ENCODE data around the gene GMCL1.
"Not testable (repeated sequence)": the region's sequence is repeated elsewhere in the genome, so short reads cannot be mapped to it uniquely, and the experiment has no call there.

Gene GMCL1

DNA sequence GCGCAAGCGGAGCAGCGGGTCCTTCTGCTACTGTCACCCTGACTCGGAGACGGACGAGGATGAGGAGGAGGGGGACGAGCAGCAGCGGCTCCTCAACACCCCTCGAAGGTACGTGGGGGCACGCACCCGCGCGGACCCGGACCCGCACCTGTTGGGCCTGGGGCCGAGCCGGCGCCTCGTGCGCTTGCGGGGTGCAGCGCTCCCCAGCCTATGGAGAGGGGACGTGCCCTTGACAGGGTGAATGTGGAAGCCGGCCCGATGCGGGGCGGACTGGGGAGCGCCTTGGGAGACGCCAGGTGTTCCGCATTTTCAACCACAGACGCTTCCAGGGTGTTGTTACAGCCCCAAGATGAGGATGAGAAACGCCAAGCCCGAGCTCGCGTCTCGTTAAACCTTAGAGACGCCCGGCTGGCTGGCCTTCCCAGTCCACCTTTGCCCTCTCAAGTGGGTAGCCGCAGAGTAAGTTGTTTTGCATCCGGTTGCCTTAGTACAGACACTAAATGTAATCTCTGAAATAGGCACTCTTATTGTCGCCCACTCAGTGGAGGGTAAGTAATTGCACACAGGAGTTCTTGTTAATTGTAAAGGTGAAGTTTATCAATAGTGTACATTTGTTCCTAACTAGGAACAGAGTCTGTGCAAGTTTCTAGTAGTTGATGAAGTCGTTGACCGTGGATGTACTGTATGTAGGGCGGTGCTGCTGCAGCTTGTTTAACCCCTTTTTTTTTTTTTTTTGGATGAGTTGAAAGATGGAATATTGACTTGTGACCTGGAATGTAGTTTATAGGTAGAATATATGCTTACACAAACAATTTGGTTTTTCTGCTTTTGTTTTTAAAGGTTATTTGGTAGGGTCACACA is 815 bp downstream of the GMCL1 start:
- H2AFZ ChIP-seq (ENCODE audit: low read length, unreplicated experiment), result peak overlapping the region; percentile 85
- H3K27ac ChIP-seq (ENCODE audit: low read depth, low read length), result no peak overlapping the region
- H3K27me3 ChIP-seq (ENCODE audit: insufficient read depth, low read length), result no peaks in the 10 kb centered on the region
- H3K79me2 ChIP-seq (ENCODE audit: control insufficient read depth, insufficient read depth, low read length, unreplicated experiment), result peaks cover 39% of the 10 kb centered on the region
- peak overlapping the region; percentile 93 for H3K4me3 ChIP-seq (ENCODE audit: low read depth, low read length)
- H3K4me1 ChIP-seq (ENCODE audit: control insufficient read depth, insufficient read depth, low read length, unreplicated experiment), result peaks cover 19% of the 10 kb centered on the region
- H3K36me3 ChIP-seq (ENCODE audit: insufficient read depth, low read length), result no peaks in the 10 kb centered on the region

- Histone ChIP-seq H3K4me1 (ENCODE audit: control insufficient read depth, insufficient read depth, low read length, unreplicated experiment) (peaks cover 19% of the 10 kb centered on the region), H3K4me3 (ENCODE audit: low read depth, low read length) (peak overlapping the region; percentile 93), H3K79me2 (ENCODE audit: control insufficient read depth, insufficient read depth, low read length, unreplicated experiment) (peaks cover 39% of the 10 kb centered on the region)
- not testable (repeated sequence) for H3K36me3 ChIP-seq (ENCODE audit: insufficient read depth, low read length); H3K27me3 ChIP-seq (ENCODE audit: insufficient read depth, low read length); H3K27ac ChIP-seq (ENCODE audit: low read depth, low read length); H2AFZ ChIP-seq (ENCODE audit: low read length, unreplicated experiment)
Measured at GRCh38 chr2:69830906-69831241, 1.4 kb downstream of the GMCL1 start.

DNA sequence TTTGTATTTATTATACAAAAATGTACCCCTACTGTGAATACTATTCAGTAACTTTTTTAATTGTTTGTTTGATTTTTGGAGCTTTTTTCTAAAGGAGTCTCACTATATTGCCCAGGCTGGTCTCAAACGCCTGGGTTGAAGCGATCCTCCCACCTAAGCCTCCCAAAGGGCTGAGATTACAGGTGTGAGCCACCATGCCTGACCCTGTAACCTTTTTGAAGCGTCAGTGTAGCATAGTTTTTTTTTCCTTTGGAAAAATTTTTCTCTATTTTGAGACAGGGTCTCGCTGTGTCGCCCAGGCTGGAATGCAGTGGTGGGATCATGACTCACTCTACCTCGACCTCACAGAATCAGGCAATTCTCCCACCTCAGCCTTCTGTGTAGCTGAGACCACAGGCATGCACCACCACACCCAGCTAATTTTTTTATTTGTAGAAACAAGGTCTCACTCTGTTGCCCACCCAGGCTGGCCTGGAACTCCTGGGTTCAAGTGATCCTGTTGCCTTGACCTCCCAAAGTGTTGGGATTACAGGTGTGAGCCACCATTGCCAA is 2.0 kb downstream of the GMCL1 start:
- Histone ChIP-seq H3K4me3 (ENCODE audit: low read depth, low read length) (no peak overlapping the region; the same call in 1 of the 2 replicates), H3K4me1 (ENCODE audit: control insufficient read depth, insufficient read depth, low read length, unreplicated experiment) (peaks cover 19% of the 10 kb centered on the region), H3K36me3 (ENCODE audit: insufficient read depth, low read length) (no peaks in the 10 kb centered on the region), H3K27ac (ENCODE audit: low read depth, low read length) (no peak overlapping the region), H3K27me3 (ENCODE audit: insufficient read depth, low read length) (no peaks in the 10 kb centered on the region), H3K79me2 (ENCODE audit: control insufficient read depth, insufficient read depth, low read length, unreplicated experiment) (peaks cover 42% of the 10 kb centered on the region), H2AFZ (ENCODE audit: low read length, unreplicated experiment) (no peak overlapping the region)

GRCh38 chr2:69833752-69834151 is 4.3 kb downstream of the GMCL1 start:
- H2AFZ ChIP-seq (ENCODE audit: low read length, unreplicated experiment), result no peak overlapping the region
- no peak overlapping the region for H3K27ac ChIP-seq (ENCODE audit: low read depth, low read length)
- H3K4me1 ChIP-seq (ENCODE audit: control insufficient read depth, insufficient read depth, low read length, unreplicated experiment), result peaks cover 13% of the 10 kb centered on the region
- no peaks in the 10 kb centered on the region for H3K27me3 ChIP-seq (ENCODE audit: insufficient read depth, low read length)
- H3K4me3 ChIP-seq (ENCODE audit: low read depth, low read length), result no peak overlapping the region
- peaks cover 42% of the 10 kb centered on the region for H3K79me2 ChIP-seq (ENCODE audit: control insufficient read depth, insufficient read depth, low read length, unreplicated experiment)
- H3K36me3 ChIP-seq (ENCODE audit: insufficient read depth, low read length), result no peaks in the 10 kb centered on the region

- H2AFZ ChIP-seq (ENCODE audit: low read length, unreplicated experiment), result no peak overlapping the region
- peaks cover 13% of the 10 kb centered on the region for H3K4me1 ChIP-seq (ENCODE audit: control insufficient read depth, insufficient read depth, low read length, unreplicated experiment)
- H3K27me3 ChIP-seq (ENCODE audit: insufficient read depth, low read length), result no peaks in the 10 kb centered on the region
- no peak overlapping the region for H3K27ac ChIP-seq (ENCODE audit: low read depth, low read length)
- peaks cover 31% of the 10 kb centered on the region for H3K79me2 ChIP-seq (ENCODE audit: control insufficient read depth, insufficient read depth, low read length, unreplicated experiment)
- H3K36me3 ChIP-seq (ENCODE audit: insufficient read depth, low read length), result no peaks in the 10 kb centered on the region
- no peak overlapping the region for H3K4me3 ChIP-seq (ENCODE audit: low read depth, low read length)
Measured at GRCh38 chr2:69835666-69836065, 6.2 kb downstream of the GMCL1 start.

DNA sequence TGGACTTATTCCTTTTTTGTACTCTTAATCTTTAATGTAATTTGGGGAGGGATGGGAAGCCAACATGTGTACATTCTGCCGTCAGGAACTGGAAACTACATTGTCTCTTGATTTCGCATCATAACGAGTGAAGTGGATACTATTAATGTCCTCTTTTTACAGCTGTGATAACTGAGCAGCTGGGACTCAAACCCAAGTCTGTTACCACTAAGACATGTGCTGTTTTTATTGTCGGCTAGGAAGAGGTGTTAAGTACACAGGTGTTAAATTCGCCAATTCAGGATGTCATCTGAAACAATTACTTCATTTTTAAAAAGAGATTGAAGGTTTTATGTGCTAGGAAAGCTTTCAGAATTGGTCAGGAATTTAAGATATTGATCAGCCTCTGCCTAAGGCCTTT is 6.9 kb downstream of the GMCL1 start:
- Histone ChIP-seq H3K27ac (ENCODE audit: low read depth, low read length) (no peak overlapping the region), H3K4me3 (ENCODE audit: low read depth, low read length) (no peak overlapping the region), H2AFZ (ENCODE audit: low read length, unreplicated experiment) (no peak overlapping the region), H3K79me2 (ENCODE audit: control insufficient read depth, insufficient read depth, low read length, unreplicated experiment) (peaks cover 26% of the 10 kb centered on the region), H3K4me1 (ENCODE audit: control insufficient read depth, insufficient read depth, low read length, unreplicated experiment) (peaks cover 8% of the 10 kb centered on the region), H3K36me3 (ENCODE audit: insufficient read depth, low read length) (no peaks in the 10 kb centered on the region), H3K27me3 (ENCODE audit: insufficient read depth, low read length) (no peaks in the 10 kb centered on the region)

DNA sequence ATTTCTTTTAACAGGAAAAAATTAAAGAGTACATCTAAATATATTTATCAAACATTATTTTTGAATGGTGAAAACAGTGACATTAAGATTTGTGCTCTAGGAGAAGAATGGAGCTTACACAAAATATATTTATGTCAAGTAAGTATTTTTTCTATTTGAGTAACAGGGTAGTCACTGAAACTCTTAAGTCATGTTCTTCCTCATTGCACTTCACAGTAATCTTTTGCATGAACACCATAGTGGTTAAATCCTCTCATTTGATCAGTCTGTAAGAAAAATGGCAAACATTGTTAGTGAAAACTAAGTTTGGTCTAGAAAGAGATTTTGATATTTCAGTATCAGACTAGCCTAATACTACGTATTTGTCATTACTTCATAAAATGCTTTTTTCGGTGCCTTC is 8.1 kb downstream of the GMCL1 start:
- Histone ChIP-seq H3K79me2 (ENCODE audit: control insufficient read depth, insufficient read depth, low read length, unreplicated experiment) (peaks cover 15% of the 10 kb centered on the region), H3K27ac (ENCODE audit: low read depth, low read length) (no peak overlapping the region), H2AFZ (ENCODE audit: low read length, unreplicated experiment) (no peak overlapping the region), H3K36me3 (ENCODE audit: insufficient read depth, low read length) (no peaks in the 10 kb centered on the region), H3K4me3 (ENCODE audit: low read depth, low read length) (no peak overlapping the region), H3K27me3 (ENCODE audit: insufficient read depth, low read length) (no peaks in the 10 kb centered on the region), H3K4me1 (ENCODE audit: control insufficient read depth, insufficient read depth, low read length, unreplicated experiment) (no peaks in the 10 kb centered on the region)

- Histone ChIP-seq H3K27ac (ENCODE audit: low read depth, low read length) (no peak overlapping the region), H2AFZ (ENCODE audit: low read length, unreplicated experiment) (no peak overlapping the region), H3K36me3 (ENCODE audit: insufficient read depth, low read length) (peaks cover 10% of the 10 kb centered on the region), H3K4me3 (ENCODE audit: low read depth, low read length) (no peak overlapping the region), H3K4me1 (ENCODE audit: control insufficient read depth, insufficient read depth, low read length, unreplicated experiment) (no peaks in the 10 kb centered on the region), H3K79me2 (ENCODE audit: control insufficient read depth, insufficient read depth, low read length, unreplicated experiment) (no peaks in the 10 kb centered on the region), H3K27me3 (ENCODE audit: insufficient read depth, low read length) (no peaks in the 10 kb centered on the region)
Measured at GRCh38 chr2:69843993-69844392, 14.5 kb downstream of the GMCL1 start.

DNA sequence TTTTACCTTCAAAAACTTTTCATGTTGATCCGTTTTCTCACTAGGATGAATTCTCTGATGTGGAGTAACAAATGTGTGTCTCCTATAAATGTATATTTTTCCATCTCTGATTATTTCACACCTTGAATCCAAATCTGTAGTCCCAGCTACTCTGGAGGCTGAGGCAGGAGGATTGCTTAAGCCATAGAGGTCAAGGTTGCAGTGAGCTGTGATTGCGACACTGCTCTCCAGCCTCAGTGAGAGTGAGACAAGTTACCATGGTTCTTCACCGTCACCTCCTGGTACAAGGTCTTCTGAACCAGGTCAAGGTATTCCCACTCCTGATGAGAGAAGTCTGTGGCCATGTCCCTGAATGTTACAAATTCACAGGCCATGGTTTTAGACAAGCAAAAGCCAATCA is 15.1 kb downstream of the GMCL1 start:
- H3K27me3 ChIP-seq (ENCODE audit: insufficient read depth, low read length), result no peaks in the 10 kb centered on the region
- no peak overlapping the region for H3K4me3 ChIP-seq (ENCODE audit: low read depth, low read length)
- no peaks in the 10 kb centered on the region for H3K4me1 ChIP-seq (ENCODE audit: control insufficient read depth, insufficient read depth, low read length, unreplicated experiment)
- no peak overlapping the region for H2AFZ ChIP-seq (ENCODE audit: low read length, unreplicated experiment)
- no peaks in the 10 kb centered on the region for H3K79me2 ChIP-seq (ENCODE audit: control insufficient read depth, insufficient read depth, low read length, unreplicated experiment)
- peaks cover 10% of the 10 kb centered on the region for H3K36me3 ChIP-seq (ENCODE audit: insufficient read depth, low read length)
- H3K27ac ChIP-seq (ENCODE audit: low read depth, low read length), result no peak overlapping the region

- Histone ChIP-seq H3K27me3 (ENCODE audit: insufficient read depth, low read length) (no peaks in the 10 kb centered on the region), H3K36me3 (ENCODE audit: insufficient read depth, low read length) (peaks cover 14% of the 10 kb centered on the region), H3K4me3 (ENCODE audit: low read depth, low read length) (no peak overlapping the region), H3K4me1 (ENCODE audit: control insufficient read depth, insufficient read depth, low read length, unreplicated experiment) (no peaks in the 10 kb centered on the region), H3K27ac (ENCODE audit: low read depth, low read length) (no peak overlapping the region), H2AFZ (ENCODE audit: low read length, unreplicated experiment) (no peak overlapping the region), H3K79me2 (ENCODE audit: control insufficient read depth, insufficient read depth, low read length, unreplicated experiment) (no peaks in the 10 kb centered on the region)
Measured at GRCh38 chr2:69846182-69847067, 17.0 kb downstream of the GMCL1 start.
